Bone marrow (tissue), 2 donors: ENCODE data around the gene ACP5.
"Not testable (repeated sequence)": the region's sequence is repeated elsewhere in the genome, so short reads cannot be mapped to it uniquely, and the experiment has no call there.

Experiments
- DNase-seq, 2 donors: peaks; one replicate each; lab custom pipeline; 2025; lab: John Stamatoyannopoulos, UW

The ACP5 gene

GRCh38 chr19:11577451-11578257, at the start of gene ACP5:
Gene ACP5 (minus strand): TSS chr19:11577645. CDS start chr19:11577317, 328 bp downstream.
- no peak for DNase-seq

DNA sequence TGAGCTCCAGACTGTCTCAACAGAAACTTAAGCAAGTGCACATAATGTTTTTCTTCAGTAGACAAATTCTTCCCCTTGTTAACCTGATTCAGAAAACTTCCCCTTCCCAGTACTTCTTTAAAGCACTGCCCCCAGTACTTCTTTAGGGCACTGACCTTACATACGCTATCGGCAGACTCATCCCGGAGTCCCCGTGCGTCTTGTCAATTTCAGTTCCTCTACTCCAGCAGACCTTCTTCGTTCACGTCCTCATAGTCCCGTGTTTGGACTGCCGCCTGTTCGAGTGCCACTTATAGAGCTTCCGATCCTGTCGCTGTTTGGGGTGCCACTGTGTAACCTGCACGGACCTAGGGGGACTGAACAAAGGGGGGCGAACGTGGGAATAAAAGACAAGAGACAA, 48.8 kb upstream of the ACP5 start:
- DNase-seq: no peak

GRCh38 chr19:11624069-11624463, 46.6 kb upstream of the ACP5 start:
- no peak for DNase-seq

DNA sequence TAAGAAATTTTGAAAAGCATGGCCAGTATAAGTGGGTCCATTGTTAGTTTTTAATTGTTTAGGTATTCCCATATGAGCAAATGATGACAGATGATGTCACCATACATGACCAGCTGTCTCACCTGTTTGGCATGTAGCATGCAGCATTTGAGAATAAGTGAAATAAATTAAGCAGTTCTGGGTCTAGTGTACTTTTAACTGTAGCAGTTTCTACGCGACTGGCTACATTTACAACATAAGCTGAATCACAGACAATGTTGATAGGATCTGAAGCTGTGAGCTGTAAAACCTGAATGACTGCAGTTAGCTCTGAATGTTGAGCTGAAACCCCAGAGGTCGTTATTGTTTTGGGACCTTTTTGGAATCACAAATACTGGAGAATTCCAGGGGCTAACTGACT, 45.0 kb upstream of the ACP5 start:
- not testable (repeated sequence) for DNase-seq

GRCh38 chr19:11620553-11620952, 43.1 kb upstream of the ACP5 start:
- no peak for DNase-seq

GRCh38 chr19:11617180-11618062, 40.0 kb upstream of the ACP5 start:
- no peak for DNase-seq

GRCh38 chr19:11612816-11613511, 35.5 kb upstream of the ACP5 start:
- no peak for DNase-seq

GRCh38 chr19:11611730-11612129, 34.3 kb upstream of the ACP5 start:
- no peak for DNase-seq

DNA sequence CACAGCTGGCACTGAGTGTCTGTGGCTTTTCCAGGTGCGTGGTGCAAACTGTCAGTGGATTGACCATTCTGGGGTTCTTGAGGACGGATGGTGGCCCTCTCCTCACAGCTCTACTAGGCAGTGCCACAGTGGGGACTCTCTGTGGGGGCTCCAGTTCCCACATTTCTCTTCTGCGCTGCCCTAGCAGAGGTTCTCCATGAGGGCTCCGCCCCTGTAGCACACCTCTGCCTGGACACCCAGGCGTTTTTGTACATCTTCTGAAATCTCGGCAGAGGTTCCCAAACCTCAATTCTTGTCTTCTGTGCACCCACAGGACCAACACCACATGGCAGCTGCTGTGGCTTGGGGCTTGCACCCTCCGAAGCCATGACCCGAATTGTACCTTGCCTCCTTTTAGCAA, 29.0 kb upstream of the ACP5 start:
- no peak for DNase-seq

DNA sequence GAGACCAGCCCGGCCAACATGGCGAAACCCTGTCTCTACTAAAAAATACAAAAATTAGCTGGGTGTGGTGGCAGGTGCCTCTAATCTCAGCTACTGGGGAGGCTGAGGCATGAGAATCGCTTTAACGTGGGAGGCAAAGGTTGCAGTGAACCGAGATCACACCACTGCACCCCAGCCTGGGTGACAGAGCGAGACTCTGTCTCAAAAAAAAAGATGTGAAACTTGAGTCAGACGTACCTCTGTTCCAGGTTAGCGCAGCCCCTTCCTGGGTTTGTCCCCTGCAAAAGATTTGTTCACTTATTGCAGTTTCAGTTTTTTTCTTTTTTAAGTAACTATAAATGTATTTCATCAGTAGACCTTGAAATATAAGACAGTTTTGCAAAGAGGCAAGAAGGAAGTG, 22.3 kb upstream of the ACP5 start:
- not testable (repeated sequence) for DNase-seq

DNA sequence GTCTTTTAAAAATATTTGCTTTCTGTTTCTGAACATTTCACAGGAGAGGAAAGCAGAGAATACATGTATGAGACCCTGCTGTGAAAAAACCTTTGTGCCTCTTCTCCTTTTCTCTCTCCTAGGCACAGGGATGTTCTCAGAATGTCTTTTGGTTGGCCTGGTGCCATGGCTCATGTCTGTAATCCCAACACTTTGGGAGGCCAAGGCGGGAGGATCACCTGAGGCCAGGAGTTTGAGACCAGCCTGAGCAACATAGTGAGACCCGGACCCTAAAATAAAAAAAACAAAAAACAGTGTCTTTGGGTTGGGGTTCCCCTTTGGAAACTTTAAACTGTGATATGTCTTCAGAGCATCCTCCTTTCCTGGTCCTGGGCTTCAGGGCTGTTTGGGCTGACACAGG, 21.3 kb upstream of the ACP5 start:
- DNase-seq: no peak

GRCh38 chr19:11598103-11598483, 20.6 kb upstream of the ACP5 start:
- DNase-seq: no peak

GRCh38 chr19:11597202-11598102, 20.0 kb upstream of the ACP5 start, which contains the start of gene ZNF627:
Gene ZNF627 (plus strand): TSS chr19:11597483. CDS start chr19:11597628, 145 bp downstream.
- peak; percentile 87 to 99 for DNase-seq

- DNase-seq: no peak
Measured at GRCh38 chr19:11596156-11596555, 18.7 kb upstream of the ACP5 start.

DNA sequence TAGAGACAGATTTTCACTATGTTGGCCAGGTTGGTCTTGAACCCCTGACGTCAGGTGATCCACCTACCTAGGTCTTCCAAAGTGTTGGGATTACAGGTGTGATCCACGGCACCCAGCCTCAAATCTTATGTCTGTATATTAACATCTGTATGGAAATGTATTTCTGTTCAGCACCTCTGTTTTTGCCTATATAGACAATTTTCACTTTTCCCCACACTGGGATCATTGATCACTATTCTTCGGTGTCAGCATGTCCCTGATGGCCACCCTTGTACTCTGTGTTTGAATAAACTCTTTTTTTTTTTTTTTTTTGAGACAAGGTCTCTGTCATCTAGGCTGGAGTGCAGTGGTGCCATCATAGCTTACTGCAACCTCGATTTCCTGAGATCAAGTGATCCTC, 16.6 kb upstream of the ACP5 start:
- no peak for DNase-seq

DNA sequence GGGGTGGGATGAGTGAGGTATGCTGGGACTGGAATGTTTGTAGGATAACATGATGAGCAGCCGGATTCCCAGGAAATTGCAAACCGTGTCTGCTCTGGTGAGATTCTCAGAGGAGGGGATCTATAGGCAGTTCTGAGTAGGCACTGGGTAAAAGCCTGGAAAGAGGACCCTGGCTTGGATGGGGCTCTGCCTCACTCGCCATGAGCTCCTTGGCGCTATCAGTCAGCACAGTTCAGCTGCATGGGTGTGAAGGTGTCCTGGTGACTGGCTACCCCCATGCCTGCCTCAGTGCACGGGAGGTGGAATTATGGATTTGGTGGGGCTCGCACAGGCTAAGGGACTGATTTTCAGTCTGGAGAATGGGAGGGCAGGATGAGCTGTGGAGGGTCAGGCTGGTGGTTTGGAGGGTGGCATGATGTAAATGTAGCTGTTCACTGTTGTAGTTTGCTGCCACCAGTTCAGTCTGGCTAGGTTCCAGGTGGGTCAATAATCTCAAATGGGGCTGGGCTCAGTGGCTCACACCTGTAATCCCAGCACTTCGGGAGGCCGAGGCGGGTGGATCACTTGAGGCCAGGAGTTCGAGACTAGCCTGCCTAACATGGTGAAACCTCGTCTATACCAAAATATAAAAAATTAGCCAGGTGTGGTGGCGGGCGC, 10.7 kb upstream of the ACP5 start:
- no peak for DNase-seq

DNA sequence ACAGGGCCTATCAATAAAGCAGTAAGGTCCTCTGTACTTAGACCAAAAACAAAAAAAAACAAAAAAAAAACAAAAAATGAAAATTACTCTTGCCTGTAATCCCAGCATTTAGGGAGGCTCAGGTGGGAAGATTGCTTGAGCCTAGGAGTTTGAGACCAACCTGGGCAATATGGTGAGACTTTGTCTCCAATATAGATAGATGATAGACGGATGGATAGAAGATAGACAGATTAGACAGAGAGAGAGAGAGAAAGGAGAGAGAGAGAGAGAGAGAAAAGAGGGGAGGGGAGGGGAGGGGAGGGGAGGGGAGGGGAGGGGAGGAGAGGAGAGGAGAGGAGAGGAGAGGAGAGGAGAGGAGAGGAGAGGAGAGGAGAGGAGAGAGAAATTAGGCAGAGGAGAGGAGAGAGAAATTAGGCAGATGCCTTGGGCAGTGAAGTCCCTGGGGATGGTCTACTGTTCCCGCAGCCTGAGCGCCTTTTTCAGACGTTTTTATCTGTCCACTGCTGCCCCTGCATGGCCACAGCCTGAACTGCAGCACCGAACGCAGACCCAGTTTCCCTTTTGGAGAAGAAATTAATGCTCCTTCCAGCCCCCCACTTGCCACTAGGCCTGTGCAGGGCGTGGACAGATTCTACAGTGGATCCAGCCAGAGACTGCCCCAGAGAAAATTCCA, 10.0 kb upstream of the ACP5 start:
- peak; percentile 51 to 83 for DNase-seq

- no peak for DNase-seq
Measured at GRCh38 chr19:11586331-11586730, 8.9 kb upstream of the ACP5 start.

DNA sequence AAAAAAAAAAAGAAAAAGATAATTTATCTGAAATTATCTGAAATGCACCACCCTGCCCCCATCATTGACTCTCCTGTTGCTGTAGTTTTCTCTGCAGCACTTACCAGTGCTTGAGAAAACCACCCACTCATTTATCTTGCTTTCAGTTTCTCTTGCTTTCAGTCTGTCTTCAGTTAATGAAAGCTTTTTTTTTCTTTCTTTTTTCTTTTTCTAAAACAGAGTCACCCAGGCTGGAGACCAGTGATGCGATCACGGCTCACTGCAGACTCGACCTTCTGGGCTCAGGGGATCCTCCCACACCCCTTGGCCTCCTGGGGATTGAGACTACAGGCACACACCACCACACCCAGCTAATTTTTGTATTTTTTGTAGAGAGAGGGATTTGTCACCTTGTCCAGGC, 4.3 kb upstream of the ACP5 start:
- DNase-seq: peak in 1 of 2 donors; percentile 59

- DNase-seq: no peak
Measured at GRCh38 chr19:11580116-11580515, 2.7 kb upstream of the ACP5 start.
